Measurements from ENCODE around the gene AKAP9. TPM values are rescaled to one million over a fixed set of nuclear protein-coding genes. Genes with fewer than 3 reads are reported as not detected.

AKAP9 gene
- total and polyA plus RNA-seq, 4 experiments from 2014 or later: 8.6 to 91.4 (median 71.0) TPM

DNA sequence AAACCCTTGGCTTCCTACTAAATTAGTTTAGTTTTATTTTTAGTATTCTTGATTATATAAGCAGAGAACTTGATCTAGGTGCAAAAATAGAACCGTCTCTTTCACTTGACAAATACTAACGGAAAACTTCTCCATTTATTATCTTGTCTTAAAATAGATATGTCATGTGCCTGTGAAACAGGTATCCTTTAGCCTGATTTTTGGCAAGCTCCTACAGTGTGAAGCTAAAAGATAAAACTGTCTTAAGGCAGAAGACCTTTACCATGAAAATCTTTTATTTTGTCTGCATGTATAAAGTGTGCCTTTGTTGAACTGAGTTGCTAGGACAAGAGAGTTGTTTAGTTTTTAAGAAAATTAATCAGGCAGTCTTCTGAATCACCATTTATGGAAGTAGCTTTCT lies 103.0 kb downstream of the AKAP9 start:
- intact Hi-C loops (cut with micrococcal nuclease): no loop called here
- H3K36me3 Mint-ChIP-seq: peaks cover 37 to 58% of the 10 kb centered on the region in 2 donors

GRCh38 chr7:92044148-92044547 lies 103.5 kb downstream of the AKAP9 start:
- POLR2A ChIA-PET (ENCODE audit: partially characterized antibody): no interaction called here
- H3K9me3 ChIP-seq (ENCODE audit: control insufficient read depth in 1 of 2, low read length in 2 of 2): no peaks in the 10 kb centered on the region
- intact Hi-C loops (cut with micrococcal nuclease): no loop called here
- H3K27me3 ChIP-seq (ENCODE audit: insufficient read depth, low read length): no peaks in the 10 kb centered on the region
- H3K4me3 ChIP-seq (ENCODE audit: low read length in 2 of 2): no peak overlapping the region
- H3K4me1 Mint-ChIP-seq: peaks cover 0 to 2% (median 0%) of the 10 kb centered on the region in 4 donors
- no peak overlapping the region for H3K4me3 Mint-ChIP-seq
- H3K27ac Mint-ChIP-seq: no peak overlapping the region
- no peak overlapping the region for H3K27ac ChIP-seq (ENCODE audit: low read depth, low read length)
- peaks cover 22% of the 10 kb centered on the region for H3K36me3 ChIP-seq (ENCODE audit: insufficient read depth, low read length)
- CTCF ChIA-PET (ENCODE audit: partially characterized antibody): no interaction called here
- peaks cover 40 to 58% of the 10 kb centered on the region in 2 donors for H3K36me3 Mint-ChIP-seq
- H3K27me3 Mint-ChIP-seq: no peaks in the 10 kb centered on the region
- no peaks in the 10 kb centered on the region for H3K4me1 ChIP-seq (ENCODE audit: insufficient read depth, low read length)
- H3K9me3 Mint-ChIP-seq: no peaks in the 10 kb centered on the region
- no peak for DNase-seq

More for the DNA sequence above, 103.0 kb downstream of the AKAP9 start:
- Histone ChIP-seq H3K4me3 (ENCODE audit: low read length in 2 of 2) (no peak overlapping the region), H3K4me1 (ENCODE audit: insufficient read depth, low read length) (no peaks in the 10 kb centered on the region), H3K36me3 (ENCODE audit: insufficient read depth, low read length) (peaks cover 23% of the 10 kb centered on the region), H3K27ac (ENCODE audit: low read depth, low read length) (no peak overlapping the region), H3K9me3 (ENCODE audit: control insufficient read depth in 1 of 2, low read length in 2 of 2) (no peaks in the 10 kb centered on the region), H3K27me3 (ENCODE audit: insufficient read depth, low read length) (no peaks in the 10 kb centered on the region)
- Mint-ChIP-seq H3K4me3 (no peak overlapping the region), H3K9me3 (no peaks in the 10 kb centered on the region), H3K27ac (no peak overlapping the region), H3K27me3 (no peaks in the 10 kb centered on the region), H3K4me1 (peaks cover 0 to 2% (median 0%) of the 10 kb centered on the region in 4 donors)
- ChIA-PET CTCF (ENCODE audit: partially characterized antibody) (no interaction called here), POLR2A (ENCODE audit: partially characterized antibody) (no interaction called here)
- no peak for DNase-seq

- no peak overlapping the region for H3K4me3 ChIP-seq (ENCODE audit: low read length in 2 of 2)
- Mint-ChIP-seq H3K9me3 (no peaks in the 10 kb centered on the region), H3K27me3 (no peaks in the 10 kb centered on the region), H3K36me3 (peaks cover 44 to 61% of the 10 kb centered on the region in 2 donors), H3K4me1 (peaks cover 0 to 2% (median 0%) of the 10 kb centered on the region in 4 donors), H3K4me3 (no peak overlapping the region), H3K27ac (no peak overlapping the region)
- intact Hi-C loops (cut with micrococcal nuclease): no loop called here
- no peaks in the 10 kb centered on the region for H3K4me1 ChIP-seq (ENCODE audit: insufficient read depth, low read length)
- no peak for DNase-seq
- CTCF ChIA-PET (ENCODE audit: partially characterized antibody): interaction anchor here (1.2 kb wide), 1 partner anchor 13 kb away, joined by 4 read pairs; no protein-coding TSS in a partner anchor
- peaks cover 22% of the 10 kb centered on the region for H3K36me3 ChIP-seq (ENCODE audit: insufficient read depth, low read length)
- H3K27me3 ChIP-seq (ENCODE audit: insufficient read depth, low read length): no peaks in the 10 kb centered on the region
- no peaks in the 10 kb centered on the region for H3K9me3 ChIP-seq (ENCODE audit: control insufficient read depth in 1 of 2, low read length in 2 of 2)
- no peak overlapping the region for H3K27ac ChIP-seq (ENCODE audit: low read depth, low read length)
- POLR2A ChIA-PET (ENCODE audit: partially characterized antibody): no interaction called here
Measured at GRCh38 chr7:92044940-92045339, 104.3 kb downstream of the AKAP9 start.

DNA sequence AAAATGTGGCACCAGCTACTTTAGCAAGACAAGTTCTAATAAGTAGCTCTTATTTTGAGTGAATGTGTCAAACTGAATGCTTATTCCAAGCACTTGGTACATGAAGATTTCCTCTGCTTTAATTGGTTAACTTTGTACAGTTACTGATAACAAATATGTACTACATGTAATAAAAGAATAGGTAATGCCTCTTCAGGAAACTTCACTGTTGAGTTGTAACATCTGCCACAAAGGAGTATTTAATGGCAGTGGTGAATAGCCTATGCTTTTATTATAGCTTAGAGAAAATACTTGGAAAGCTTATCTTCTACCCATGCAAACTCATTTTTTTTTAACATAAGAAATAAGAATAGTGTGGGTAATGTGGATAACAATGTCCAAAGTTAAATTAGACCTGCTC lies 111.0 kb downstream of the AKAP9 start:
- no peaks in the 10 kb centered on the region for H3K9me3 ChIP-seq (ENCODE audit: control insufficient read depth in 1 of 2, low read length in 2 of 2)
- H3K4me1 ChIP-seq (ENCODE audit: insufficient read depth, low read length): no peaks in the 10 kb centered on the region
- intact Hi-C loops (cut with micrococcal nuclease): no loop called here
- H3K4me1 Mint-ChIP-seq: peaks cover 0 to 6% (median 3%) of the 10 kb centered on the region in 4 donors
- ChIA-PET POLR2A (ENCODE audit: partially characterized antibody) (no interaction called here), CTCF (ENCODE audit: partially characterized antibody) (no interaction called here)
- H3K9me3 Mint-ChIP-seq: no peaks in the 10 kb centered on the region
- H3K36me3 ChIP-seq (ENCODE audit: insufficient read depth, low read length): peaks cover 3% of the 10 kb centered on the region
- no peak overlapping the region for H3K27ac Mint-ChIP-seq
- DNase-seq: no peak
- no peaks in the 10 kb centered on the region for H3K27me3 ChIP-seq (ENCODE audit: insufficient read depth, low read length)
- no peak overlapping the region for H3K4me3 ChIP-seq (ENCODE audit: low read length in 2 of 2)
- no peaks in the 10 kb centered on the region for H3K27me3 Mint-ChIP-seq
- H3K27ac ChIP-seq (ENCODE audit: low read depth, low read length): no peak overlapping the region
- H3K36me3 Mint-ChIP-seq: peaks cover 36 to 50% of the 10 kb centered on the region in 2 donors
- H3K4me3 Mint-ChIP-seq: no peak overlapping the region

DNA sequence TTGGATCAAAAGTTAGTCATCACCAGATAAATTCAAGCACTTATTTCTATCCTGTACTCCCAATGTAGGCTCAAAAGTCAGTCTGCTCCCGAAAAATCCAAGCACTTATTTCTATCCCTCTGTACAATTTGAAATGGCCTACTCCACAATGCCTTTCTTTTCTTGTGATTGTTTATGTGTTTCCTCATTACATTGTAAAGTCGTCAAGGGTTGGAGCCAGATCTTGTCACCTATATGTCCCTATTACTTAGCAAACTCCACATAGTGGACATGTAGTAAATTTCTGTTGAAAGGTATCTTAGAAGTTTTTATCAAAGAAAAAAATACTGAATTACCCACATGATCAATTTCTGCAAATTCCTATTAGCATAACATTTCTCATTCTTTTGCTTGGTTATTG lies 111.5 kb downstream of the AKAP9 start:
- Mint-ChIP-seq H3K27ac (no peak overlapping the region), H3K36me3 (peaks cover 34 to 45% of the 10 kb centered on the region in 2 donors), H3K4me3 (no peak overlapping the region), H3K9me3 (no peaks in the 10 kb centered on the region), H3K4me1 (peaks cover 0 to 6% (median 3%) of the 10 kb centered on the region in 4 donors), H3K27me3 (no peaks in the 10 kb centered on the region)
- intact Hi-C loops (cut with micrococcal nuclease): no loop called here
- no peak overlapping the region for H3K27ac ChIP-seq (ENCODE audit: low read depth, low read length)
- no peak overlapping the region for H3K4me3 ChIP-seq (ENCODE audit: low read length in 2 of 2)
- CTCF ChIA-PET (ENCODE audit: partially characterized antibody): interaction anchor here (1.4 kb wide), 1 partner anchor 45 kb away, joined by 4 read pairs; no protein-coding TSS in a partner anchor
- peaks cover under 1% of the 10 kb centered on the region for H3K4me1 ChIP-seq (ENCODE audit: insufficient read depth, low read length)
- no peaks in the 10 kb centered on the region for H3K27me3 ChIP-seq (ENCODE audit: insufficient read depth, low read length)
- no peaks in the 10 kb centered on the region for H3K36me3 ChIP-seq (ENCODE audit: insufficient read depth, low read length)
- no peak for DNase-seq
- POLR2A ChIA-PET (ENCODE audit: partially characterized antibody): no interaction called here
- H3K9me3 ChIP-seq (ENCODE audit: control insufficient read depth in 1 of 2, low read length in 2 of 2): no peaks in the 10 kb centered on the region

- peaks cover 5 to 10% (median 7%) of the 10 kb centered on the region in 4 donors for H3K4me1 Mint-ChIP-seq
- no peaks in the 10 kb centered on the region for H3K27me3 Mint-ChIP-seq
- H3K27ac Mint-ChIP-seq: no peak overlapping the region
- intact Hi-C loops (cut with micrococcal nuclease): no loop called here
- peaks cover 32 to 40% of the 10 kb centered on the region in 2 donors for H3K36me3 Mint-ChIP-seq
- no peaks in the 10 kb centered on the region for H3K36me3 ChIP-seq (ENCODE audit: insufficient read depth, low read length)
- no peak overlapping the region for H3K4me3 ChIP-seq (ENCODE audit: low read length in 2 of 2)
- no peak overlapping the region for H3K27ac ChIP-seq (ENCODE audit: low read depth, low read length)
- H3K9me3 Mint-ChIP-seq: no peaks in the 10 kb centered on the region
- no peak overlapping the region for H3K4me3 Mint-ChIP-seq
- no peaks in the 10 kb centered on the region for H3K9me3 ChIP-seq (ENCODE audit: control insufficient read depth in 1 of 2, low read length in 2 of 2)
- peaks cover 6% of the 10 kb centered on the region for H3K4me1 ChIP-seq (ENCODE audit: insufficient read depth, low read length)
- POLR2A ChIA-PET (ENCODE audit: partially characterized antibody): no interaction called here
- H3K27me3 ChIP-seq (ENCODE audit: insufficient read depth, low read length): no peaks in the 10 kb centered on the region
- no peak for DNase-seq
- CTCF ChIA-PET (ENCODE audit: partially characterized antibody): interaction anchor here (1.4 kb wide), 1 partner anchor 45 kb away, joined by 4 read pairs; no protein-coding TSS in a partner anchor
Measured at GRCh38 chr7:92052684-92053083, 112.0 kb downstream of the AKAP9 start.

- no peaks in the 10 kb centered on the region for H3K9me3 ChIP-seq (ENCODE audit: control insufficient read depth in 1 of 2, low read length in 2 of 2)
- no peaks in the 10 kb centered on the region for H3K27me3 Mint-ChIP-seq
- no peaks in the 10 kb centered on the region for H3K36me3 ChIP-seq (ENCODE audit: insufficient read depth, low read length)
- CTCF ChIA-PET (ENCODE audit: partially characterized antibody): interaction anchor here (0.9 to 1.4 kb wide), 2 partner anchors 13 to 44 kb away, joined by 3 to 4 read pairs; no protein-coding TSS in a partner anchor
- H3K27ac Mint-ChIP-seq: no peak overlapping the region
- no peaks in the 10 kb centered on the region for H3K9me3 Mint-ChIP-seq
- peaks cover 12% of the 10 kb centered on the region for H3K4me1 ChIP-seq (ENCODE audit: insufficient read depth, low read length)
- POLR2A ChIA-PET (ENCODE audit: partially characterized antibody): no interaction called here
- H3K36me3 Mint-ChIP-seq: peaks cover 30 to 39% of the 10 kb centered on the region in 2 donors
- no peaks in the 10 kb centered on the region for H3K27me3 ChIP-seq (ENCODE audit: insufficient read depth, low read length)
- no peak overlapping the region for H3K4me3 ChIP-seq (ENCODE audit: low read length in 2 of 2)
- peaks cover 11 to 14% (median 13%) of the 10 kb centered on the region in 4 donors for H3K4me1 Mint-ChIP-seq
- intact Hi-C loops (cut with micrococcal nuclease): no loop called here
- no peak overlapping the region for H3K4me3 Mint-ChIP-seq
- no peak for DNase-seq
- no peak overlapping the region for H3K27ac ChIP-seq (ENCODE audit: low read depth, low read length)
Measured at GRCh38 chr7:92053312-92053711, 112.7 kb downstream of the AKAP9 start.

Data from CD4-positive, alpha-beta memory T cell (primary cell).